ENCODE measurements around the gene OR1C1.
"Not testable (repeated sequence)": the region's sequence is repeated elsewhere in the genome, so short reads cannot be mapped to it uniquely, and the experiment has no call there.

OR1C1 gene

DNA sequence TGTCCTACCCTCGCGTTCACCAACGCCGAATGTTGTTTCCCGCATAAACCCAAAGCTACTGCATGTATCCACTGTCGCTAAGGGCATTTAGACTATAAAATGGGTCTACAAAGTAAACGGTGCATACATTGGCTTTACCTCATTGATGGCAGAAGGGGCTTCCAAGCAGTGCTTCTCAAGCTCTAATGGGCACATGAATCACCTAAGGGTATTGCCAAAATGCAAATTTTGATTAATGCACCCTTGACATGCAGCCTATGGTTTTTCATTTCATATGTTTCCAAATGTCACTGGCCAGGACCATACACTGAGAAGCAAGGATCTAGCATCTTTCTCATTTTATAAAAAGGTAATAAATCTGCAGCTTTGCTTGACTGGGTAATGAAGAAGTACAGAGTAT is 46.6 kb downstream of the OR1C1 start:
- Histone ChIP-seq H3K9me3 (ENCODE audit: insufficient read depth, low read length) (no peaks in the 10 kb centered on the region), H3K4me3 (ENCODE audit: insufficient read length, low read depth) (no peak overlapping the region), H3K27me3 (ENCODE audit: insufficient read depth, insufficient read length) (no peaks in the 10 kb centered on the region), H3K36me3 (ENCODE audit: insufficient read depth, insufficient read length, low read length) (no peaks in the 10 kb centered on the region), H3K4me1 (ENCODE audit: insufficient read depth, insufficient read length) (no peaks in the 10 kb centered on the region), H3K9ac (ENCODE audit: insufficient read length, low read depth) (no peak overlapping the region)
- TF ChIP-seq YY1 (IDR thresholded peaks at IDR 0.05; ENCODE audit: insufficient read depth, insufficient read length) (no peak), SUZ12 (IDR thresholded peaks at IDR 0.05; ENCODE audit: extremely low read depth, insufficient read depth, insufficient read length) (no peak), ZNF274 (IDR thresholded peaks at IDR 0.05; ENCODE audit: low read depth, low read length) (no peak)
- DNase-seq (ENCODE audit: low read depth, low spot score), result no peak

DNA sequence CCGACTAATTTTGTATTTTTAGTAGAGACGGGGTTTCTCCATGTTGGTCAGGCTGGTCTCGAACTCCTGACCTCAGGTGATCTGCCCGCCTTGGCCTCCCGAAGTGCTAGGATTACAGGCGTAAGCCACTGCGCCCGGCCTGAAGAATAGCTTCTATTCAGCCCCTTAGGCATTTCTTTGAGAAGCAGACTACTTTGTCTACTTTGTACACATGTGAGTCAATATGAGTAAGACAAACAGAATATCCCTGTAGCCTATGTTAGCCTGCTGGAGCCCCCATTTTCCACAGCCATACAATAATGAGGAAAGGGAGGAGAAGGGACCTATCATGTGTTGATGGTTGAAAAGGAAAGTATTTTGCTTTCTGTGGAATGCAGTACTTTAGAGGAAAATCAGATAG is 49.7 kb downstream of the OR1C1 start:
- not testable (repeated sequence) for DNase-seq (ENCODE audit: low read depth, low spot score); H3K9me3 ChIP-seq (ENCODE audit: insufficient read depth, low read length); H3K4me1 ChIP-seq (ENCODE audit: insufficient read depth, insufficient read length); H3K4me3 ChIP-seq (ENCODE audit: insufficient read length, low read depth); H3K27me3 ChIP-seq (ENCODE audit: insufficient read depth, insufficient read length); H3K9ac ChIP-seq (ENCODE audit: insufficient read length, low read depth); H3K36me3 ChIP-seq (ENCODE audit: insufficient read depth, insufficient read length, low read length)
